Limb (tissue), 2 donors: ENCODE data around the gene SUGP2.

Experiments used
- DNase-seq, 2 donors: peaks; one replicate each; pipeline ENCODE4 v3.0.0-alpha.2; 2016; ENCODE audit errors: extremely low spot score in 2 of 2

The SUGP2 gene

DNA sequence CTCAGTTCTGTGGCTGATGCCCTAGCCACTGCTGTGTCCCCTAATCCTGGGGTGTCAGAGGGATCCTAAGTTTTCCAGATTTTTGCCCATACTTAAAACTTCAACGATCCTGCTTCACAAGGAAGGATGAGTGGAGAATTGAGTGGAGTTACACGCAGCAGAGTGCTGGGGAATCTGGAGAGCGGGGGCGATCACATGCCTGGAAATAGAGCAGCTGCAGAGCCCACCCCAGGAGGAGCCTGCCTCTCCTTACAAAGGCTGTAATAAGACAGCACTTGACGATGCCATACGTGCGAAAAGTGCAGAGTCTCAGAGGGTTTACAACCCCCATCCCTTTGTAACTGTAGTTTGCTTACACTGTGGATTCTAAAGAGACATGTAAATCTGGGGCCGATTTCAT is 40.6 kb downstream of the SUGP2 start:
- no peak for DNase-seq

GRCh38 chr19:18991468-18991867 is 41.8 kb downstream of the SUGP2 start:
- DNase-seq = no peak

- DNase-seq = no peak
Observed at GRCh38 chr19:18991006-18991405, 42.3 kb downstream of the SUGP2 start.

DNA sequence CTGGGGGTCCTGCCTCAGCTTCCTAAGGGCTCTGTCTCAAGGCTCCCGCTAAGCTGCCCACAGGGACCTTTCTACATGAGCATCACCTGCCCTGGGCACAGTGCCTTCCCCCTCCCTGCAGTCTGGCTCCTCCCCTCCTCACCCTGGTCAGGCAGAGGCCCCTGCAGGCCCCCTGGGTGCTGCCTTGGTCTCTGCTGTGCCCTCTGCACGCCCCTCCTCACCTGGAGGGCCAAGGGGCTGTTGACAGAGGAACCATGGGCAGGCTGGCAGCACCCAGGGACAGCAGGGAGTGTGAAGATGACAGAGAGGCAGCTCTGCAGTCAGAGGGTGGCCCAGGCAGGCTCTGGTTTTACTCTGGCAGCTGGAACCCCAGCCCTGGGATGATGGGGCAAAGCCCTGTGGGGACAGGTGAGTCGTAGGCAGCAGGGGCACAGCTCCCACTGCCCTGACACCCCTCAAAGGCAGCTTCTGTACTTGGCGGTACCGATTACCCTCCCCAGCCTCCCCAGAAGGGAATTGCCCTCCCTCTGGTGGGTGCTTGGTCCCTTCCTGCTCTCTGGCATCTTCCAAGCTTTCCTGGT is 43.1 kb downstream of the SUGP2 start:
- DNase-seq = no peak

GRCh38 chr19:18989316-18989715 is 44.0 kb downstream of the SUGP2 start:
- DNase-seq = no peak

DNA sequence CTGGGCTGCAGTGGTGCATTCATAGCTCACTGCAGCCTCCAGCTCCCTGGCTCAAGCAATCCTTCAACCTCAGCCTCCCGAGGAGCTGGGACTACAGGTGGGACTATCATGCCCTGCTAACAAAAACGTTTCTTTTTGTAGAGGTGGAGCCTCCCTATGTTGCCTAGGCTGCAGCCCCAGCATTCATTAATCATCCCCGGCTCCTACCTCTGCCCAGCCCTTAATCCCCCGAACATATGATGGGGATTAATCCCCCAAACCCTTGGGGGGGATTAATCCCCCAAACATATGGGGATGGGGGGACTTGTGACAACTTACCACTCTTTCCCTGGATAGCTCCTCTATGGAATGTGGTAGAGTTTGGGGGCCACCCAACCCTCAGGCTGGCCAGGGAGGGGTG is 45.9 kb downstream of the SUGP2 start:
- DNase-seq = no peak

DNA sequence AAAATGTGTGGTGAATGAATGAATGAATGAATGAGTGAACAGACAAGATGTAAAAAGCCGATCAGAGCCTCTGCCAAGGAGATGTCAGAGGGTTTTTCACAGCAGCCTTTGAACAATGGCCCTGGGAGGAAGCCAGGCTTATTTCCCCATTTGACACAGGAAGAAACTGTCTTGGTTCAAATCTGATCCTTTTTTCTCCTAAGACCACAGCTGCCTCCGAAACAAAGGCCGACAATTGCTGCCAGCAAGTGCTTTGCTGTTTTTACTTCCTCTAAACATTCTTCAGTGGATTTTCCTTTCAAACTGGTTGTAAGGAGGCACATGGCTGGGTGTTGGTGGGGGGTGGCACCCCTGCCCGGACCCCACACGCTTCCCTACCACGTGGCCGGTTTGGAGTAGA is 48.1 kb downstream of the SUGP2 start:
- no peak for DNase-seq

GRCh38 chr19:18984251-18984650 is 49.1 kb downstream of the SUGP2 start:
- DNase-seq = no peak

- DNase-seq = no peak
Observed at GRCh38 chr19:18982669-18983068, 50.6 kb downstream of the SUGP2 start.

- no peak for DNase-seq
Observed at GRCh38 chr19:18980432-18981020, 52.8 kb downstream of the SUGP2 start.

- no peak for DNase-seq
Observed at GRCh38 chr19:18978616-18979015, 54.7 kb downstream of the SUGP2 start.

- DNase-seq = no peak
Observed at GRCh38 chr19:18975869-18976268, 57.4 kb downstream of the SUGP2 start.

GRCh38 chr19:18975011-18975410 is 58.3 kb downstream of the SUGP2 start:
- DNase-seq = no peak

DNA sequence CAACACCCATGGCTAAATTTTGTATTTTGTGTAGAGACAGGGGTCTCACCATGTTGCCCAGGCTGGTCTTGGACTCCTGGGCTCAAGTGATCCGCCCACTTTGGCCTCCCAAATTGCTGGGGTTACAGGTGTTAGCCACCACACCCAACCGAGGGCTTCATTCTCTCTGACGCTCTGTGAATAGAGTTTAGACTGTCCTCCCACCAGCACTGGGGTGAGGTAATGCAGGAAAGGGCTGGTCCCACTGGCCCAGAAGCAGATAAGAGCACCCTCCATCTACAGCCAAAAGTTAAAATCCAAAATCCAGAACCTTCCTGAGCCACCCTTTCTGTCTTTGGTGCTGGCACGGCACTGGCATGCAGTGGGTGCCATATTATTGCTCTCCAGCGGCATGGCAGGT is 60.5 kb downstream of the SUGP2 start:
- DNase-seq = no peak

DNA sequence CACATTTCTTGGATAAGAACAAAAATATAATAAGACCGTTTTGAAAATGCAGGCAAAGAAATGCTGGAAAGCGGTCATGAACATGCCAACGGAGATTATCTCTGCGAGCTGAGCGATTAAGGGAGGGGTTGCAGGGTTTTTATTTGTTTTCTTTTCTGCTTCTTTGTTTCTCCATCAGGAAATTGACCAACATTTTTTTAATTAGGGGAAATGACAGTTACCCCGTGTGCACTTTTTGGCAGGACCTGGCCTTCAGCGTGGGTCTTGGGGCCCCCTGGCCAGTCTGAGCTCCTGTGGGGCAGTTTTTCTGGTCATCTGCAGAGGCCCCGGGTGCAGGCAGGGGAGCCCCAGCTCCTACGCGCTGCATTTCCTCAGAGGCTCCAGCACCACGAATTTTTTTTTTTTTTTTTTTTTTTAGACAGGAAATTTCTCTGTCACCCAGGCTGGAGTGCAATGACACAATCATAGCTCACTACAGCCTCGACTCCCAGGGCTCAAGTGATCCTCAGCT is 61.0 kb downstream of the SUGP2 start:
- no peak for DNase-seq

GRCh38 chr19:18969931-18970659 is 63.2 kb downstream of the SUGP2 start:
- no peak for DNase-seq

GRCh38 chr19:18967358-18968146 is 65.8 kb downstream of the SUGP2 start:
- no peak for DNase-seq

DNA sequence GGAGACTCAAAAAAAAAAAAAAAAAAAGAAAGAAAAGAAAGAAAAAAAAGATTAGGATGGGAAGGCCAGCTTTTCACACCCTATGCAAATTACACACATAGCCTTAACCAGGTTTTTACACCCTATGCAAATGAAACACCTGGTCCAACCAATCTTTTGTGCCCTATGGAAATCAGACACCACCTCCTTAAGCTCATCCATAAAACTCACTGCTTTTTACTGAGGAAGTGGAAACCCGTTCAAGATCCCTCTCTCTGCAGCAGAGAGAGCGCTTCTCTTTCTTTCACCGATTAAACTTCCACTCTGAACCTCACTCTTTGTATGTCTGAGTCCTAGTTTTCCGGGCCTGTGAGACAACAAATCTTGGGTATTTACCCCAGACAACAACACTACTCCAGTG is 67.0 kb downstream of the SUGP2 start:
- no peak for DNase-seq

GRCh38 chr19:18964121-18964520 is 69.2 kb downstream of the SUGP2 start:
- no peak for DNase-seq

GRCh38 chr19:18961767-18962620 is 71.3 kb downstream of the SUGP2 start:
- DNase-seq = no peak

DNA sequence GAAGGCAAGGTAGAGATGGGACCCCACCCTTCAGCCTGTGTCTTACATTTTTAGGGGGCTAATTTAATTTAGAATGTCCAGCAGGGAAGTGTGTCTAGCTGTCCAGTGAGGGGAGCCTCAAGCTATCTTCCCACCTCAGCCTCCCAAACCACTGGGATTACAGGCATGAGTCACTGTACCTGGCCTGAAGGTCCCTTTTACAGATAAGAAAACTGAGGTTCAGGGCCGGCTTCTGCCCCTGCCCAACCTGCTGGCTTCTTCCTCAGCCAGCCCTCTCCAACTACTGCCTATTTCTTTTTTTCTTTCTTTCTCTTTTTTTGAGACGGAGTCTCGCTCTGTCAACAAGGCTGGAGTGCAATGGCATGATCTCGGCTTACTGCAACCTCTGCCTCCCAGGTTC is 72.9 kb downstream of the SUGP2 start:
- no peak for DNase-seq
